ENCODE measurements around the gene SOHLH1.
"Not testable (repeated sequence)": the region's sequence is repeated elsewhere in the genome, so short reads cannot be mapped to it uniquely, and the experiment has no call there.

Gene SOHLH1

GRCh38 chr9:135676891-135677290, 22.4 kb downstream of the SOHLH1 start:
- H3K27ac ChIP-seq: no peak overlapping the region
- no peak overlapping the region for H2AFZ ChIP-seq (ENCODE audit: low read depth)
- peaks cover 59% of the 10 kb centered on the region for H3K27me3 ChIP-seq (ENCODE audit: insufficient read depth, low read depth)
- H3K79me2 ChIP-seq (ENCODE audit: insufficient read depth, low read depth): no peaks in the 10 kb centered on the region
- no peak overlapping the region for H3K4me2 ChIP-seq
- H3K4me1 ChIP-seq (ENCODE audit: low read depth, poor library complexity, severe bottlenecking): no peaks in the 10 kb centered on the region
- no peak overlapping the region for H3K4me3 ChIP-seq (IDR thresholded peaks at IDR 0.05; ENCODE audit: insufficient read depth, low read depth, low read length)
- no peak overlapping the region for H3K9ac ChIP-seq
- TF ChIP-seq, protein P1, sequence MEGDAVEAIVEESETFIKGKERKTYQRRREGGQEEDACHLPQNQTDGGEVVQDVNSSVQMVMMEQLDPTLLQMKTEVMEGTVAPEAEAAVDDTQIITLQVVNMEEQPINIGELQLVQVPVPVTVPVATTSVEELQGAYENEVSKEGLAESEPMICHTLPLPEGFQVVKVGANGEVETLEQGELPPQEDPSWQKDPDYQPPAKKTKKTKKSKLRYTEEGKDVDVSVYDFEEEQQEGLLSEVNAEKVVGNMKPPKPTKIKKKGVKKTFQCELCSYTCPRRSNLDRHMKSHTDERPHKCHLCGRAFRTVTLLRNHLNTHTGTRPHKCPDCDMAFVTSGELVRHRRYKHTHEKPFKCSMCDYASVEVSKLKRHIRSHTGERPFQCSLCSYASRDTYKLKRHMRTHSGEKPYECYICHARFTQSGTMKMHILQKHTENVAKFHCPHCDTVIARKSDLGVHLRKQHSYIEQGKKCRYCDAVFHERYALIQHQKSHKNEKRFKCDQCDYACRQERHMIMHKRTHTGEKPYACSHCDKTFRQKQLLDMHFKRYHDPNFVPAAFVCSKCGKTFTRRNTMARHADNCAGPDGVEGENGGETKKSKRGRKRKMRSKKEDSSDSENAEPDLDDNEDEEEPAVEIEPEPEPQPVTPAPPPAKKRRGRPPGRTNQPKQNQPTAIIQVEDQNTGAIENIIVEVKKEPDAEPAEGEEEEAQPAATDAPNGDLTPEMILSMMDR (conservative IDR thresholded peaks at IDR 0.05; ENCODE audit: low read depth, low read length): no peak
- H4K20me1 ChIP-seq (ENCODE audit: insufficient read depth): no peaks in the 10 kb centered on the region
- no peaks in the 10 kb centered on the region for H3K36me3 ChIP-seq (ENCODE audit: insufficient read depth)

GRCh38 chr9:135674977-135675376, 24.3 kb downstream of the SOHLH1 start:
- H3K4me3 ChIP-seq (IDR thresholded peaks at IDR 0.05; ENCODE audit: insufficient read depth, low read depth, low read length): no peak overlapping the region
- TF ChIP-seq, protein P1 (conservative IDR thresholded peaks at IDR 0.05; ENCODE audit: low read depth, low read length): no peak
- H4K20me1 ChIP-seq (ENCODE audit: insufficient read depth): no peaks in the 10 kb centered on the region
- H3K27ac ChIP-seq: no peak overlapping the region
- H3K4me2 ChIP-seq: no peak overlapping the region
- H3K9ac ChIP-seq: no peak overlapping the region
- no peaks in the 10 kb centered on the region for H3K36me3 ChIP-seq (ENCODE audit: insufficient read depth)
- H3K27me3 ChIP-seq (ENCODE audit: insufficient read depth, low read depth): peaks cover 52% of the 10 kb centered on the region
- no peaks in the 10 kb centered on the region for H3K79me2 ChIP-seq (ENCODE audit: insufficient read depth, low read depth)
- H2AFZ ChIP-seq (ENCODE audit: low read depth): no peak overlapping the region
- H3K4me1 ChIP-seq (ENCODE audit: low read depth, poor library complexity, severe bottlenecking): no peaks in the 10 kb centered on the region

DNA sequence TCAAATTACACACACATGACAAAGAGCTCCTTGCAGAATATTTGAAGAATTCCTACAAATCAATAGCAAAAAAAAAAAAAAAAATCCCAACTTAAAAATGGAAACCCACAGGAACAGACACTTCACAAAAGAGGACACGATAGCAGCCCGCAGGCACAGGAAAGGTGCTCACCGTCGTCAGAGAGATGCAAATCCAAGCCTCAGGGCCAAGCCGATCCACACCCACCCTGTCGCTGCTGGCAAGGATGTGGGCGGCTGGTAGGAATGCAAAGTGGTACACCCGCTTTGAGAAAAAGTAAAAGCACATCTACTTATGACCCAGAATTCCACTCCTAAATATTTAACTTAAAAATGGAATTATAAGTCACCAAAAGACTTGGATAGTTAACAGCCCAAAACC, 25.3 kb downstream of the SOHLH1 start:
- TF ChIP-seq, protein P1 (conservative IDR thresholded peaks at IDR 0.05; ENCODE audit: low read depth, low read length): no peak
- Histone ChIP-seq H3K4me2 (no peak overlapping the region), H3K79me2 (ENCODE audit: insufficient read depth, low read depth) (no peaks in the 10 kb centered on the region)

GRCh38 chr9:135672786-135673185, 26.5 kb downstream of the SOHLH1 start:
- H3K27ac ChIP-seq; H3K4me1 ChIP-seq (ENCODE audit: low read depth, poor library complexity, severe bottlenecking); H3K4me3 ChIP-seq (IDR thresholded peaks at IDR 0.05; ENCODE audit: insufficient read depth, low read depth, low read length); H3K9ac ChIP-seq; H3K4me2 ChIP-seq; H2AFZ ChIP-seq (ENCODE audit: low read depth); H3K36me3 ChIP-seq (ENCODE audit: insufficient read depth); H4K20me1 ChIP-seq (ENCODE audit: insufficient read depth); H3K79me2 ChIP-seq (ENCODE audit: insufficient read depth, low read depth): not testable (repeated sequence)
- peaks cover 52% of the 10 kb centered on the region for H3K27me3 ChIP-seq (ENCODE audit: insufficient read depth, low read depth)

More for the DNA sequence above, 25.3 kb downstream of the SOHLH1 start:
- H3K4me3 ChIP-seq (IDR thresholded peaks at IDR 0.05; ENCODE audit: insufficient read depth, low read depth, low read length): no peak overlapping the region
- no peaks in the 10 kb centered on the region for H4K20me1 ChIP-seq (ENCODE audit: insufficient read depth)
- H3K9ac ChIP-seq: no peak overlapping the region
- no peak overlapping the region for H2AFZ ChIP-seq (ENCODE audit: low read depth)
- no peak overlapping the region for H3K27ac ChIP-seq
- H3K4me1 ChIP-seq (ENCODE audit: low read depth, poor library complexity, severe bottlenecking): no peaks in the 10 kb centered on the region
- no peaks in the 10 kb centered on the region for H3K36me3 ChIP-seq (ENCODE audit: insufficient read depth)
- peaks cover 52% of the 10 kb centered on the region for H3K27me3 ChIP-seq (ENCODE audit: insufficient read depth, low read depth)

DNA sequence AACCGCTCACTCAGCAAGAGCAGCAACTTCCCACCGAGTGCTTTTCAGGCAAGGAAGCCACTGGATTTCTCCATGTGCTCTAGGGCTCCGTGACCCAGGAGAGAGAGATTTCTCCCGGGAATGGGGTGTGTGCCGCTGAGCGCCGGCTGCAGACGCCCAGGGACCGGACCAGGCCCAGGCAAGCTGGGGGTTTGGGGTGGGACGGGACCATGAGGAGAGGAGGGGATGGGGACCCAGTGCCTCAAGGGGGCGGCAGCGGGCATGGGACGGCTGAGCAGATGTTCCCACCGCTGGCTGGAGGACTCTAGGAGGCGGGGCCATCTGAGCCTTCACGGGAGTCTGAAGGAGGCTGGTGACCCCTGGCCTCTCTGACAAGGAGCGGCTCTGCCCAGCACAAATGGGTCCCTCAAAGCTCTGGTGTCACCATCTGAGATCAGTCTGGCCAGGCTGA, 27.7 kb downstream of the SOHLH1 start:
- no peaks in the 10 kb centered on the region for H3K4me1 ChIP-seq (ENCODE audit: low read depth, poor library complexity, severe bottlenecking)
- TF ChIP-seq, protein P1 (conservative IDR thresholded peaks at IDR 0.05; ENCODE audit: low read depth, low read length): no peak
- H2AFZ ChIP-seq (ENCODE audit: low read depth): no peak overlapping the region
- H3K27ac ChIP-seq: no peak overlapping the region
- H3K4me3 ChIP-seq (IDR thresholded peaks at IDR 0.05; ENCODE audit: insufficient read depth, low read depth, low read length): no peak overlapping the region
- H4K20me1 ChIP-seq (ENCODE audit: insufficient read depth): no peaks in the 10 kb centered on the region
- no peak overlapping the region for H3K4me2 ChIP-seq
- H3K27me3 ChIP-seq (ENCODE audit: insufficient read depth, low read depth): peaks cover 52% of the 10 kb centered on the region
- H3K36me3 ChIP-seq (ENCODE audit: insufficient read depth): no peaks in the 10 kb centered on the region
- H3K79me2 ChIP-seq (ENCODE audit: insufficient read depth, low read depth): no peaks in the 10 kb centered on the region
- H3K9ac ChIP-seq: no peak overlapping the region

Data from KMS-11 (cell line).